Mesothelial cell of epicardium (in vitro differentiated cells): ENCODE results near the gene COL19A1. TPM values are rescaled to one million over a fixed set of nuclear protein-coding genes. Genes with fewer than 3 reads are reported as not detected.

ENCODE experiments used
- DNase-seq, 2 experiments: peaks; one replicate each; pipeline ENCODE4 v3.0.0; 2021; ENCODE audit warnings: low spot score in 2 of 2; ENCODE audit not compliant: unreplicated experiment in 2 of 2
- H3K27ac Mint-ChIP-seq: 2 replicates; pipeline ENCODE4 v1.8.0; 2021; ENCODE audit warnings: mixed read lengths
- H3K27me3 Mint-ChIP-seq: 2 replicates; pipeline ENCODE4 v1.8.0; 2021; ENCODE audit warnings: low read depth, mixed read lengths
- H3K36me3 Mint-ChIP-seq: 2 replicates; pipeline ENCODE4 v1.8.0; 2021; ENCODE audit warnings: mixed read lengths
- H3K4me1 Mint-ChIP-seq: 2 replicates; pipeline ENCODE4 v1.8.0; 2021; ENCODE audit warnings: mixed read lengths
- H3K4me3 Mint-ChIP-seq: 2 replicates; pipeline ENCODE4 v1.8.0; 2021; ENCODE audit warnings: mild to moderate bottlenecking, moderate library complexity, mixed read lengths
- H3K9me3 Mint-ChIP-seq: 2 replicates; pipeline ENCODE4 v1.8.0; 2021; ENCODE audit warnings: mixed read lengths
- total RNA-seq: library from RNA; stranded (reverse); gene quantifications from 3 replicates; pipeline ENCODE4 v1.2.1, GENCODE V29; 2021
- TF ChIP-seq, protein P1 (sequence below): fragments of 200-600 bp; sonication (generic); IDR thresholded peaks from one replicate; pipeline ENCODE4 v1.5.0; 2021; ENCODE audit warnings: antibody characterized with exemption; ENCODE audit not compliant: unreplicated experiment

The COL19A1 gene
- total RNA-seq, 1 donor from 2014 or later, result 0.25 TPM

- Mint-ChIP-seq H3K4me1 (no peaks in the 10 kb centered on the region), H3K27ac (no peak overlapping the region), H3K36me3 (no peaks in the 10 kb centered on the region), H3K9me3 (no peaks in the 10 kb centered on the region), H3K27me3 (no peaks in the 10 kb centered on the region), H3K4me3 (no peak overlapping the region)
- no peak for DNase-seq
- TF ChIP-seq, protein P1, sequence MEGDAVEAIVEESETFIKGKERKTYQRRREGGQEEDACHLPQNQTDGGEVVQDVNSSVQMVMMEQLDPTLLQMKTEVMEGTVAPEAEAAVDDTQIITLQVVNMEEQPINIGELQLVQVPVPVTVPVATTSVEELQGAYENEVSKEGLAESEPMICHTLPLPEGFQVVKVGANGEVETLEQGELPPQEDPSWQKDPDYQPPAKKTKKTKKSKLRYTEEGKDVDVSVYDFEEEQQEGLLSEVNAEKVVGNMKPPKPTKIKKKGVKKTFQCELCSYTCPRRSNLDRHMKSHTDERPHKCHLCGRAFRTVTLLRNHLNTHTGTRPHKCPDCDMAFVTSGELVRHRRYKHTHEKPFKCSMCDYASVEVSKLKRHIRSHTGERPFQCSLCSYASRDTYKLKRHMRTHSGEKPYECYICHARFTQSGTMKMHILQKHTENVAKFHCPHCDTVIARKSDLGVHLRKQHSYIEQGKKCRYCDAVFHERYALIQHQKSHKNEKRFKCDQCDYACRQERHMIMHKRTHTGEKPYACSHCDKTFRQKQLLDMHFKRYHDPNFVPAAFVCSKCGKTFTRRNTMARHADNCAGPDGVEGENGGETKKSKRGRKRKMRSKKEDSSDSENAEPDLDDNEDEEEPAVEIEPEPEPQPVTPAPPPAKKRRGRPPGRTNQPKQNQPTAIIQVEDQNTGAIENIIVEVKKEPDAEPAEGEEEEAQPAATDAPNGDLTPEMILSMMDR, result no peak
These were observed 253.0 kb downstream of the COL19A1 start for GRCh38 chr6:70119218-70119835.

DNA sequence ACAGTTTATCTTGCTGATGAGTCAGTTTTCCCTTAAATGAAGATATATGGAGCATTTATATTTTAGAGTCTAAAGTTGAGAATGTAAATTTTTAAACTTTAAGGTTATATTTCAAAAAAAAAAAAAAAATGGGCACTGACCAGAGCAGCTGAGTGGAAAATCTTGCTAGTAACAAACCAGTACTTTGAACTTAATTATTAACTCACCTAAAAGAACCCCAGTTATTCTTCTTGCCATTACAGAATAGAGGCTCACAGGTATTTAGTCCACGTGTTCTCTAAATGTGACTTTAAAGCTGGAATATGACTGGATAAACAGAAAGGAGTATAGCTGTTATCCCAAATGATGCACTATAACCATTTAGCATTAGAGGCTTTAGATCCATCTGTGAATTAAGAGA, 258.1 kb downstream of the COL19A1 start:
- TF ChIP-seq, protein P1, result no peak
- no peak overlapping the region for H3K27ac Mint-ChIP-seq
- no peaks in the 10 kb centered on the region for H3K9me3 Mint-ChIP-seq
- no peak overlapping the region for H3K4me3 Mint-ChIP-seq
- H3K4me1 Mint-ChIP-seq, result no peaks in the 10 kb centered on the region
- H3K27me3 Mint-ChIP-seq, result no peaks in the 10 kb centered on the region
- no peak for DNase-seq
- H3K36me3 Mint-ChIP-seq, result no peaks in the 10 kb centered on the region

DNA sequence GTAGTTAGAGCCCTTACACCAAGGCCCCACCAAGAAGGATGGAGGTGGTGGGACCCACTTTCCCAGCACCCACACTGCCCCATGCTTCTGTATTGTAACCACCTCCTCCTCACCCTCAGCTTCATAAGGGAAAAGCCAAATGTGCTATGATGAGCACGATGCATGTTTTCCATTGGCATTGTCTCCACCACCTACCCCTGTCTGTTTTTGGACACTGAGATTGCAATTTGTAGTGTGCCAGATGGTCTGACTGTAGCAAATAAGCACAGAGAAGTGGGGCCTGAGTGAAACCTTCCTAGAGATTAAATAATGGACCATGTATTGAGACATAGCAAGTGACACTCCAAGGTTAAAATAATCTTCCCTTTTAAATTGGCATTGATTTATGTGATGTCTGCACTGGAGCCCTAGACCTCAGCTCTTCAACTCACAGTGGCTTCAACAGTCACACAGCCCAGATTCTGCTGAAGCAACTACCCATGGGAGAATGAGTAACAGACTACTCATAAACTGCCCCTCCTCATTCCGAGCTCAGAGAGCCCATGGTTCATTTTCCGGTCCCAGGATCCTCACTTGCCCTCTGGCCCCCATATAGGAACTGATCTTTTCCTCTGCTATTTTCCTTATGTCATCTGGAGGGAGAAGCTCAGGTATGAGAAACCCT, 258.7 kb downstream of the COL19A1 start:
- DNase-seq, result no peak
- no peaks in the 10 kb centered on the region for H3K4me1 Mint-ChIP-seq
- H3K27me3 Mint-ChIP-seq, result no peaks in the 10 kb centered on the region
- H3K4me3 Mint-ChIP-seq, result no peak overlapping the region
- H3K9me3 Mint-ChIP-seq, result no peaks in the 10 kb centered on the region
- H3K27ac Mint-ChIP-seq, result no peak overlapping the region
- TF ChIP-seq, protein P1, result no peak
- H3K36me3 Mint-ChIP-seq, result no peaks in the 10 kb centered on the region

GRCh38 chr6:70125602-70126001, 259.2 kb downstream of the COL19A1 start:
- H3K9me3 Mint-ChIP-seq, result no peaks in the 10 kb centered on the region
- no peaks in the 10 kb centered on the region for H3K27me3 Mint-ChIP-seq
- H3K4me3 Mint-ChIP-seq, result no peak overlapping the region
- DNase-seq, result no peak
- TF ChIP-seq, protein P1, result no peak
- no peak overlapping the region for H3K27ac Mint-ChIP-seq
- H3K36me3 Mint-ChIP-seq, result no peaks in the 10 kb centered on the region
- no peaks in the 10 kb centered on the region for H3K4me1 Mint-ChIP-seq

GRCh38 chr6:70129341-70129740, 263.0 kb downstream of the COL19A1 start:
- no peak for DNase-seq
- Mint-ChIP-seq H3K27me3 (peaks cover 2% of the 10 kb centered on the region), H3K27ac (no peak overlapping the region), H3K36me3 (no peaks in the 10 kb centered on the region), H3K9me3 (no peaks in the 10 kb centered on the region), H3K4me1 (no peaks in the 10 kb centered on the region), H3K4me3 (no peak overlapping the region)
- TF ChIP-seq, protein P1, result no peak
